ENCODE measurements around the gene MORN5.
"Not testable (repeated sequence)": the region's sequence is repeated elsewhere in the genome, so short reads cannot be mapped to it uniquely, and the experiment has no call there.

The MORN5 gene

DNA sequence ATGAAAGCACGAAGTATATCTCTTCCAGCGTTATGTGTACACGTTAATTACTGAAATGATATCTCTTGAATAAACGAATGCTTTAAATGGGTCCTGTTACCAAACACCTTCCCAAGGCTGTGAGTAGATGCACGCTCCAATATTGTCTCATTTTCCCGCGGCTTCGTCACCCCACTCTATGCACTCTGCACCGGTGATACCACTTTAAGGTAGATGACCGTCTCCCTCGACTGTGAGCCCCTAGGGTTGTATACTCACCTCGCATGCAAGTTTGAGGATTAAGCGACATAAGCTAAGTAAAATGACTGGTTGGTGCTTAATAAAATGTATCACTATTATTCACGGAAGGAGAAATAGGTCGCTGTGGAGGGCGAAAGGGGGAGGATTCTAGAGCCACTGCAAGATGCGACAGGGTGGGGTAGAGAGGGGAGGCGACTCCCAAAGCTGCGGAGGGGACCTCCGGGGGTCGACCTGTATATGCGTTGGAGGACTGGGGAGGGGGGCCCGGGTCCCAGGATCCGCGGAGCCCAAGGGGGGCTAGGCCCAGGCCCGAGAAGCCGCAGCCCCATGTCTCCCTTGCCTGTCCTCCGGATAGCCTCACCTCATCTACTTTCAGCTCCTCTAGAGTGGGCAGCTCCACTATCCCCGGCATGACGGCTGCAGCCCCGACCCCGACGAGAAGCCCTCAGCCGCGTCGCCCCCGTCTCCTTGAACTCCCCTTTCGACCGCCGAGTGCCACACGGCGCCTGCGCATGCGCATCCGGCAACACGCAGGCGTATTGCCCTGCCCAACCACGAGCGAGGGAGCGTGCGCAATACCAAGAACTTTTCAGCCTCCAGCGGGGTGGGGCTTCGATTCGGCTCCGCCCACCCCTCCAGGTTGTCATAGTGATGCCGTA lies at the start of gene MORN5, which contains the start of gene NDUFA8:
MORN5 (plus strand) TSS at position 883 of the 899 bp plus-strand sequence. CDS start 65 bp downstream, outside the sequence.
NDUFA8 (minus strand) TSS at position 754 of the 899 bp plus-strand sequence; CDS start at position 652, 102 bp downstream.
- peak within 1 kb of the TSS; percentile 91 for H3K27ac ChIP-seq (ENCODE audit: low read depth, low read length)
- peaks cover 41% of the 10 kb centered on the region for H3K4me1 ChIP-seq (ENCODE audit: insufficient read depth, low read length)
- H3K36me3 ChIP-seq (ENCODE audit: insufficient read depth, low read length) = no peaks in the 10 kb centered on the region

DNA sequence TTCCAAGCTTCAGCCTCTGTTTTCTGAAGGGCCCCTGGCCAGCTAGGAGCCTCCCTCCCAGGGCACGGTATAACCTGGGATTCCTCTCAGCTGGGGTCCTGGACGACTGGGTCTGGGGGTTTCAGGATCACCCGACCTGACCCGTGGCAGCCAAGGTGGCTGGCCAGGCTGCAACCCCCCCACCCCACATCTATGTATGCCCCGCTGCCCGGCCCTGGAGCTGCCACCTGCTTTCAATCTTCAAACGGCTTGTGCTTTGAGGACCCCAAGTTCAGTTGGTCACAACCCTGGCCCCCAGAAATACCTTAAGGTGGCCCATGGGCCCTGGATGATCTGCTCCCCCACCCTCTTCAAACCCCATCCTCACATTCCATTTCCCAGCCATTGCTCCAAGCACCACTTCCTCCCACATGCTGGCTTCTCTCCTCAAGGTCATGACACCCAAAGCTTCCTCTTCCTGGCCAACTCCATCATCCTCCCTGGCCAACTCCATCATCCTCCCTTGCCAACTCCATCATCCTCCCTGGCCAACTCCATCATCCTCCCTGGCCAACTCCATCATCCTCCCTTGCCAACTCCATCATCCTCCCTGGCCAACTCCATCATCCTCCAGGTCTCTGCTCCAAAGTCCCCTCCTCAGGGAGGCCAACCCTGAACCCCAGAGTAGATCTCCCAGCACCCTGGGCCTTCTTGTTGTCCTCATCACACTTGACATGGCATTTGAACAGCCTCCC lies 49.4 kb upstream of the MORN5 start:
- Histone ChIP-seq H3K27me3 (ENCODE audit: control insufficient read depth in 1 of 2, insufficient read depth in 2 of 2, low read length in 2 of 2) (no peaks in the 10 kb centered on the region), H3K27ac (ENCODE audit: low read depth, low read length) (no peak overlapping the region), H3K4me3 (ENCODE audit: low read depth in 1 of 2, low read length in 2 of 2) (no peak overlapping the region), H3K9me3 (ENCODE audit: low read length) (no peaks in the 10 kb centered on the region), H3K9ac (ENCODE audit: low read length) (no peak overlapping the region), H3K36me3 (ENCODE audit: insufficient read depth, low read length) (no peaks in the 10 kb centered on the region), H3K4me1 (ENCODE audit: insufficient read depth, low read length) (peaks cover 28% of the 10 kb centered on the region)

More for the DNA sequence above, at the start of gene MORN5, which contains the start of gene NDUFA8:
- Histone ChIP-seq H3K9ac (ENCODE audit: low read length) (peak within 1 kb of the TSS; percentile 95), H3K9me3 (ENCODE audit: low read length) (no peaks in the 10 kb centered on the region), H3K4me3 (ENCODE audit: low read depth in 1 of 2, low read length in 2 of 2) (peak within 1 kb of the TSS; percentile 91 to 92), H3K27me3 (ENCODE audit: control insufficient read depth in 1 of 2, insufficient read depth in 2 of 2, low read length in 2 of 2) (no peaks in the 10 kb centered on the region)

DNA sequence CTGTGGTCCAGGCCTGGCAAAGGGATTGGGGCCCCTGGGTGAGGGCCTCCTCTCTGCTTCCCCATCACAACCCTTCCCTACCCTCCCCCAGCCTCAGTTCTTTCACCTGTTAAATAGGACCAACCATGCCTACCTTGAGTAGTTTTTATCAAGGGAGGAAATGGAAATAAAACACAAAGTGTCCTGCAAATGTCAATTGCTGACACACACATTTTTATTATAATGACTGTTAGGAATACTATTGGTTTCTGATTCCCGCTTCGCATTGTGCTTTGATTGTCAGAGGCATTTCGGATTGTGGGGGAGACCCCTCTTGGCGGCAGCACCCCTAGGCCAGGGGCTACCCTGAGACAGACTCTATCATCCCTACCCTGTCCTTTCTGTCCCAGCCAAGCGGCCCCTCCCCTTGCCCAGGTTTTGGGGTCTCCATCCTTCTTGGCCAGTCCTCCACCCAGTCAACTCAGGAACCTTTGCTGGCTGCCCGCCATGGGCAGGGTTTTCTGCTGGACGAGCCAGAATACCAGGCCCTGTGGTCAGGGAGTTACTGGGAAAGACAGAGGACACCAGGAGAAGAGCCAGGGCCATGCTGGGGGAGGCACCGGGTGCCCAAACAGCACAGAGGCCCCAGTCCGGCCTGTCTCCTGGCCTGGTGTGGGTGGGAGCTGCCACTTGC lies 48.2 kb upstream of the MORN5 start:
- Histone ChIP-seq H3K36me3 (ENCODE audit: insufficient read depth, low read length) (no peaks in the 10 kb centered on the region), H3K4me3 (ENCODE audit: low read depth in 1 of 2, low read length in 2 of 2) (no peak overlapping the region), H3K4me1 (ENCODE audit: insufficient read depth, low read length) (peaks cover 23% of the 10 kb centered on the region), H3K9ac (ENCODE audit: low read length) (no peak overlapping the region), H3K27me3 (ENCODE audit: control insufficient read depth in 1 of 2, insufficient read depth in 2 of 2, low read length in 2 of 2) (no peaks in the 10 kb centered on the region), H3K9me3 (ENCODE audit: low read length) (no peaks in the 10 kb centered on the region), H3K27ac (ENCODE audit: low read depth, low read length) (no peak overlapping the region)

DNA sequence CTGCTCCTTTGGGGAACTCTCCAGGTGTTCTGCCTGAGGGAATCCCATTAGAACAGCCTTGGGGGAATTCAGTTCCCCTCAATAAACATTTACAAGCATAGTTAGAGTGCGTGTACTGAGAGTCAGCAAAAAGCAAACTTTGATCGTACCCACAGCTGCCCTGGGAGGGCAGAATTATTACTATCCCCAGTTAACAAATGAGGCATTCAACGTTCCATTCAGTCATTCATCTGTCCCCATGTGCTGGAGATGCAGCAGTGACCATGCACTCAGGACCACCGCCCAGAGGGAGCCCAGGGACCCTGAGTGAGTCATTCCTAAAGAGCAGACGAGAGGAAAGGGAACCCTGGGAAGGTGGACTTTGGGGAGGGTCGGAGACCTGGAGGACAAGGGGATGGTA lies 47.5 kb upstream of the MORN5 start:
- no peaks in the 10 kb centered on the region for H3K36me3 ChIP-seq (ENCODE audit: insufficient read depth, low read length)
- no peak overlapping the region for H3K9ac ChIP-seq (ENCODE audit: low read length)
- H3K27me3 ChIP-seq (ENCODE audit: control insufficient read depth in 1 of 2, insufficient read depth in 2 of 2, low read length in 2 of 2) = no peaks in the 10 kb centered on the region
- peaks cover 16% of the 10 kb centered on the region for H3K4me1 ChIP-seq (ENCODE audit: insufficient read depth, low read length)
- H3K4me3 ChIP-seq (ENCODE audit: low read depth in 1 of 2, low read length in 2 of 2) = no peak overlapping the region
- H3K9me3 ChIP-seq (ENCODE audit: low read length) = no peaks in the 10 kb centered on the region
- H3K27ac ChIP-seq (ENCODE audit: low read depth, low read length) = no peak overlapping the region

DNA sequence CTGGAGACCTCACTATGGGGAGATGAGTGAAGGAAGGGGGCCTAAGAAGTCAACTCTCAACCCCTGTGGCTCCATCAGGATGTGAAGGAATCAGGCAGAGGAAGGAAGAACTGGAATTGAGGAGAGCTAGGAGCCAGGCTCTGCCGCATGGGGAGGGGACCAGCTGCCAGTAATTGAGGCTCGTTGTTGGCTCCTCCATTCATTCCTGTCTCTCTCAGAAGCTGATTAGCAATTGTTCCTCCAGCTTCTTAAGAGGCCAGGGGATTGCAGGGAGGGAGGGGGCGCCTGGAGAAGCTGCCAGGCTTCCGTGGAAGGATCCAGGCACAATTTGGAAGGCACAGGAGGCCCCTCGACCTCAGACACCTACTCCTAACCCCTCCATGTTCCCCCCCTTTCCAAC lies 46.1 kb upstream of the MORN5 start:
- H3K27ac ChIP-seq (ENCODE audit: low read depth, low read length) = no peak overlapping the region
- H3K4me3 ChIP-seq (ENCODE audit: low read depth in 1 of 2, low read length in 2 of 2) = no peak overlapping the region
- peaks cover 3% of the 10 kb centered on the region for H3K4me1 ChIP-seq (ENCODE audit: insufficient read depth, low read length)
- no peak overlapping the region for H3K9ac ChIP-seq (ENCODE audit: low read length)
- H3K36me3 ChIP-seq (ENCODE audit: insufficient read depth, low read length) = no peaks in the 10 kb centered on the region
- H3K9me3 ChIP-seq (ENCODE audit: low read length) = no peaks in the 10 kb centered on the region
- H3K27me3 ChIP-seq (ENCODE audit: control insufficient read depth in 1 of 2, insufficient read depth in 2 of 2, low read length in 2 of 2) = no peaks in the 10 kb centered on the region

DNA sequence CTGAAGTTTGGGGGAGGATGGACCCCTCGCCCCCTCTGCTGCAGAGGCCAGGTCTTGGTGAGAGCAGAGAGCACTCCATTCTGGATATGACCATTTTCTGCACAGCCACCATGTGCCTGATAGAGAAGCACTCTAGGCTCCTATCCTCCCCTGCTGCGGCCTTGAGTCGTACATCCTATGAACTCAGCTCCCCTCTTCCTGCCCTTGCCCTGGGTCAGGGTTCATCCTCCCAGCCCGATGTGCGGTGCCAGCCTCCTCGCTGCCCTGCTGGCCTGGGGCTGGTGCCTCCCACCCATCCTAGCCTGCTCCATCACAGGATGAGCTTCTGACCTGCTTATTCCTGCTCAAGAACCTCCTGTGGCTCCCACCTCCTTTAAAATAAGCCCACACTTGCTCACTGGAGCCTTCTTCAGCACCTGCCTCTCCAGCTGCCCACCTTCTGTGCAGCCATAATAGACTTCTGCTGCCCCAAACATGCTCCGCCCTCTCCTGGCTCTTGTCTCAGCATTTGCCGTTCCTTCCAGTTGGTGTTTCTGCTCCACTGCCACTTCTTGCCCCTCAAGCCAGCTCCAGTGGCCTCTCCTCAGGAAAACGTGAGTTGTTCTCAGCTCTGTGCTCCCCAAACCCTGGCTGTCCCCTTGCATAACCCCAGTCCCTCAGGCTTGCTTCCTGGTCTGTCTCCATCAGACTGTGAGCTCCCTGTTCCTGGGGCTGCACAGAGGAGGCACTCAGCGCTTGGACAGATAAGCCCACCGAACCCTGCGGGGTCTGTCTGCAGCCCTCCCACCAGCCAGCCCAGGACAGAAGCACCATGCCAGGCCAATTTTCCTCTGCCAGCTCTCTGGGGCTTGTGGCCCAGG lies 44.3 kb upstream of the MORN5 start:
- H3K4me1 ChIP-seq (ENCODE audit: insufficient read depth, low read length) = no peaks in the 10 kb centered on the region
- H3K9me3 ChIP-seq (ENCODE audit: low read length) = no peaks in the 10 kb centered on the region
- H3K9ac ChIP-seq (ENCODE audit: low read length) = no peak overlapping the region
- no peaks in the 10 kb centered on the region for H3K27me3 ChIP-seq (ENCODE audit: control insufficient read depth in 1 of 2, insufficient read depth in 2 of 2, low read length in 2 of 2)
- H3K27ac ChIP-seq (ENCODE audit: low read depth, low read length) = no peak overlapping the region
- no peaks in the 10 kb centered on the region for H3K36me3 ChIP-seq (ENCODE audit: insufficient read depth, low read length)
- H3K4me3 ChIP-seq (ENCODE audit: low read depth in 1 of 2, low read length in 2 of 2) = no peak overlapping the region

DNA sequence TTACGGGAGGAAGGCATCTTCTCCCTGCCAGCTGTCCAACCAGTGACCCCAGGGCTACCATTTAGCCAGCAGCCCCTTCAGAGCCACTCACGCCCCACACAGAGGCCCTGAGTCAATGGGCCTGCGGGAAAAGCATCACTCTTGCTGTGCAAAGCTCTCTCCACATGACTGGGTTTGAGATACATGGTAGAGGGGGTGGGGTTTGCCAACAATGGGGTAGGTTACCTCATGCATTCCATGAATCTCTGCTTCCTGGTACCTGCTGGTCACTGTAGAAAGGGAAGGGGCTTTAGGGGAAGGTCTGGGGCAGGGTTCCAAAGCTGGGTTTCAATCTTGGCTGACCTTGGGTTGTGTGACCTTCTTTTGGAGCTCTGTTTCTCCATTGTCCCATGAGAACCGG lies 43.7 kb upstream of the MORN5 start:
- no peak overlapping the region for H3K9ac ChIP-seq (ENCODE audit: low read length)
- no peaks in the 10 kb centered on the region for H3K36me3 ChIP-seq (ENCODE audit: insufficient read depth, low read length)
- no peak overlapping the region for H3K4me3 ChIP-seq (ENCODE audit: low read depth in 1 of 2, low read length in 2 of 2)
- no peaks in the 10 kb centered on the region for H3K9me3 ChIP-seq (ENCODE audit: low read length)
- no peak overlapping the region for H3K27ac ChIP-seq (ENCODE audit: low read depth, low read length)
- no peaks in the 10 kb centered on the region for H3K27me3 ChIP-seq (ENCODE audit: control insufficient read depth in 1 of 2, insufficient read depth in 2 of 2, low read length in 2 of 2)
- H3K4me1 ChIP-seq (ENCODE audit: insufficient read depth, low read length) = no peaks in the 10 kb centered on the region

DNA sequence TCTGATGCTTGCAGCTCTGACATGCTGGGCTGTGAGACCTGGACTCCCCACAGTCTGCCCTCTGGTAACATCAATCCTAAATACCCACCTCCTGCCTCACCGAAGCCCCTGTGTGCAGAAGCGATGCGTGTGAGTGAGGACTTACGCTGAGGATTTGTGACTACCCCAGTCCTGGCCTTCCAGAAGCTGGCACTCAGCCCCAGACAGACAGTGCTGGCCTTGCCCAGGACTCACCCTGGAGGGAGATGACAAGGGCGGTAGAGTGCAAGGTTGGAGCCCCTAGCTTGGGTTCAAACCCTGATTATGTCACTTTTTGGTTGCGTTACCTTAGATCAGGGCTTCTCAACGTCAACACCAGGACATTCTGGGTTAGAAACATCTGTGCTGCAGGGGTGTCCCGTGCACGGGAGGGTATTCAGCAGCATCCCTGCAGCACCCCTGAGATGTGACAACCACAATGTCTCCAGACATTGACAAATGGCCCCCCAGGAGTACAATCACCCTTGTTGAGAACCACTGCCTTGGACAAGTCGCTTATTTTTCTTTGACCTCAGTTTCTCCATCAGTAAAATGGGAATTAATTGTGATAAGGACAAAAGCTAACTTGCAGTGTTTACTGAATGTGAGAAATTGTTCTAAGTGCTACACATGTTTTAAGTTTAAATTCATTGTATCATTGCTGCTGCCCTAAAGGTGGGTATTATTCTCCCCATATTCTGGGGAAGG lies 43.1 kb upstream of the MORN5 start:
- no peaks in the 10 kb centered on the region for H3K4me1 ChIP-seq (ENCODE audit: insufficient read depth, low read length)
- no peaks in the 10 kb centered on the region for H3K9me3 ChIP-seq (ENCODE audit: low read length)
- no peaks in the 10 kb centered on the region for H3K27me3 ChIP-seq (ENCODE audit: control insufficient read depth in 1 of 2, insufficient read depth in 2 of 2, low read length in 2 of 2)
- H3K4me3 ChIP-seq (ENCODE audit: low read depth in 1 of 2, low read length in 2 of 2) = no peak overlapping the region
- no peak overlapping the region for H3K9ac ChIP-seq (ENCODE audit: low read length)
- H3K36me3 ChIP-seq (ENCODE audit: insufficient read depth, low read length) = no peaks in the 10 kb centered on the region
- no peak overlapping the region for H3K27ac ChIP-seq (ENCODE audit: low read depth, low read length)

DNA sequence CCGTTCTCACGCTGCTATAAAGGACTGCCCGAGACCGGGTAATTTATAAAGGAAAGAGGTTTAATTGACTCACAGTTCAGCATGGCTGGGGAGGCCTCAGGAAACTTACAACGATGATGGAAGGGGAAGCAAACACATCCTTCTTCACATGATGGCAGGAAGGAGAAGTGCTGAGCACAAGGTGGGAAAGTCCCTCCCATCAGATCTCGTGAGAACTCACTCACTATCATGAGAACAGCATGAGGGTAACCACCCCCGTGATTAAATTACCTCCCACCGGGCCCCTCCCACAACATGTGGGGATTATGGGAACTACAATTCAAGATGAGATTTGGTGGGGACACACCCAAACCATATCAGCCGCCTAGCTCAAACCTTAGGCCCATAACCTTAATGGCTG lies 42.5 kb upstream of the MORN5 start:
- H3K4me1 ChIP-seq (ENCODE audit: insufficient read depth, low read length); H3K9ac ChIP-seq (ENCODE audit: low read length); H3K4me3 ChIP-seq (ENCODE audit: low read depth in 1 of 2, low read length in 2 of 2); H3K9me3 ChIP-seq (ENCODE audit: low read length); H3K27ac ChIP-seq (ENCODE audit: low read depth, low read length); H3K36me3 ChIP-seq (ENCODE audit: insufficient read depth, low read length); H3K27me3 ChIP-seq (ENCODE audit: control insufficient read depth in 1 of 2, insufficient read depth in 2 of 2, low read length in 2 of 2): not testable (repeated sequence)

DNA sequence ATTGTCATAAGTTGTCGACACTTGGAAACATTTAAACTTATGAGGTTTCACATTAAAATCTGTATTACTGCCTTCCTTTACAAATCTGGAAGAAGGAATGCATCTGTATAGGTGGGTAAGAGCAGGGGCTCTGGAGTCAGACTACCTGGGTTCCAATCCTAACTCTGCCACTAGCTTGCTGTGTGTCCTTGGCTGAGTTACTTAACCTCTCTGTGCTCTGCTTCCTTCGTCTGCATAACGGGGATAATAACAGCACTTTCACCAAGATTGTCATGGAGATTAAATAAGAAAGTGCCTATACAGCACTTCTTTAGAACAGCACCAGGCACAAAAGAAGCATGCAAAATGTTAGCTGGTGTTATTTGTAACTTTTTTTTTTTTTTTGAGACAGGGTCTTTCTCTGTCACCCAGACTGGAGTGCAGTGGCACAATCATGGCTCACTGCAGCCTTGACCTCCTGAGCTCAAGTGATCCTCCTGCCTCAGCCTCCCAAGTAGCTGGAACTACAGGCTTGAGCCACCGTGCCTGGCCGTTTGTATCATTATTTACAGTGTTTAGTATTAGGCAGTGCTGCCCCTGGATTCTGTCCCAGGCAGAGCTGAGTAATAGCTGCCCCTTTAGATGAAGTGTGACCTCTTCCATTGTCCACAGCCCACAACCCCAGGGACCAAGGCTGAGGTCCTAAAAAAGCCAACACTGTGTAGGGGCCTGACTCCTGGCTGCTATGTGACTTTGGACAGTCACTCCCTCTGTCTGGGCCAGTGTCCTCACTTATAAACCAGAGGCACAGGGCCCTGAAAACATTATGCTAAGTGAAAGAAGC lies 41.2 kb upstream of the MORN5 start:
- H3K27me3 ChIP-seq (ENCODE audit: control insufficient read depth in 1 of 2, insufficient read depth in 2 of 2, low read length in 2 of 2) = no peaks in the 10 kb centered on the region
- H3K27ac ChIP-seq (ENCODE audit: low read depth, low read length) = no peak overlapping the region
- no peak overlapping the region for H3K9ac ChIP-seq (ENCODE audit: low read length)
- H3K36me3 ChIP-seq (ENCODE audit: insufficient read depth, low read length) = no peaks in the 10 kb centered on the region
- no peaks in the 10 kb centered on the region for H3K9me3 ChIP-seq (ENCODE audit: low read length)
- H3K4me1 ChIP-seq (ENCODE audit: insufficient read depth, low read length) = no peaks in the 10 kb centered on the region
- no peak overlapping the region for H3K4me3 ChIP-seq (ENCODE audit: low read depth in 1 of 2, low read length in 2 of 2)

Measured in muscle layer of colon (tissue), 2 donors.